Endothelial cell of umbilical vein (primary cell): ENCODE results near the gene SAMD4A. TPM values are rescaled to one million over a fixed set of nuclear protein-coding genes. Genes with fewer than 3 reads are reported as not detected.

ENCODE experiments used
- BruUV-seq: library from RNA; stranded (reverse); fragments of 400-500 nt; replicated peaks from 2 replicates; lab custom pipeline; 2021; lab: Mats Ljungman, UMichigan
- CTCF ChIA-PET: fragments of 300-600, 350-600 bp; sonication (Branson Sonifier 250); formaldehyde crosslinking; loops from one replicate; lab custom pipeline; 2021; ENCODE audit warnings: antibody characterized with exemption, inconsistent platforms; lab: Charles Lee
- POLR2A ChIA-PET: fragments of 300-600, 350-600 bp; sonication (Branson Sonifier 250); formaldehyde crosslinking; loops from one replicate; lab custom pipeline; 2021; ENCODE audit warnings: antibody characterized with exemption, inconsistent platforms; lab: Charles Lee
- DNase-seq: peaks from one replicate; pipeline ENCODE4 v3.0.0-alpha.2; 2011; ENCODE audit warnings: low read depth, low spot score
- FAIRE-seq: peaks from 2 replicates; lab custom pipeline; 2011; peaks lifted over from hg19 to GRCh38; lab: Jason Lieb, UNC
- H2AFZ ChIP-seq: 2 replicates; pipeline ENCODE4 v1.6.0; 2012; ENCODE audit warnings: low read depth, low read length, control low read depth, inconsistent platforms
- H3K27ac ChIP-seq: 2 replicates; pipeline ENCODE4 v1.5.1; 2011; ENCODE audit warnings: low read depth, mild to moderate bottlenecking, control low read depth, low read length, moderate library complexity; ENCODE audit not compliant: insufficient read depth
- H3K27me3 ChIP-seq, 2 experiments: 2 replicates each; pipeline versions ENCODE4 v1.6.0 to v1.6.1; 2011; ENCODE audit warnings: low read length in 2 of 2, mixed read lengths in 1 of 2; ENCODE audit not compliant: control insufficient read depth in 2 of 2, insufficient read depth in 2 of 2
- H3K36me3 ChIP-seq, 2 experiments: 2 replicates in 1 of 2; 3 replicates in 1 of 2; pipeline ENCODE4 v1.5.1; 2011; ENCODE audit warnings: low read length in 2 of 2, mild to moderate bottlenecking in 1 of 2, moderate library complexity in 1 of 2; ENCODE audit not compliant: control insufficient read depth in 2 of 2, insufficient read depth in 2 of 2; ENCODE audit errors: extremely low read depth in 1 of 2
- H3K4me1 ChIP-seq: 3 replicates; pipeline ENCODE4 v1.5.1; 2011; ENCODE audit warnings: mild to moderate bottlenecking, low read length; ENCODE audit not compliant: control insufficient read depth, insufficient read depth; ENCODE audit errors: extremely low read depth
- H3K4me2 ChIP-seq: 2 replicates; pipeline ENCODE4 v1.6.1; 2011; ENCODE audit warnings: low read length, control low read depth, mixed read lengths; ENCODE audit not compliant: insufficient read depth
- H3K4me3 ChIP-seq, 3 experiments: fragments of 200-600 bp in 1 of 3; sonication (generic), shearing (Covaris generic) in 1 of 3; replicated peaks in 1 of 3; 2 replicates each; pipeline ENCODE4 v1.5.1; 2011 to 2016; ENCODE audit warnings: control low read depth in 3 of 3, low read length in 3 of 3, mild to moderate bottlenecking in 2 of 3, inconsistent platforms in 1 of 3, low read depth in 1 of 3, moderate library complexity in 1 of 3; ENCODE audit not compliant: insufficient read depth in 1 of 3
- H3K79me2 ChIP-seq: 2 replicates; pipeline ENCODE4 v1.6.0; 2012; ENCODE audit warnings: low read length, inconsistent platforms; ENCODE audit not compliant: control insufficient read depth, insufficient read depth
- H3K9ac ChIP-seq: replicated peaks from 2 replicates; pipeline ENCODE3; 2011; ENCODE audit warnings: low read length, control low read depth; ENCODE audit not compliant: insufficient read depth; ENCODE audit errors: extremely low read depth
- H3K9me1 ChIP-seq: replicated peaks from 3 replicates; pipeline ENCODE4 v1.6.0; 2011; ENCODE audit warnings: mild to moderate bottlenecking, low read length; ENCODE audit not compliant: control insufficient read depth, insufficient read depth; ENCODE audit errors: extremely low read depth
- H3K9me3 ChIP-seq: replicated peaks from 2 replicates; pipeline ENCODE4 v1.5.1; 2012; ENCODE audit warnings: low read length, inconsistent platforms; ENCODE audit not compliant: control insufficient read depth, insufficient read depth
- H4K20me1 ChIP-seq: replicated peaks from 2 replicates; pipeline ENCODE3; 2011; ENCODE audit warnings: mild to moderate bottlenecking, low read length; ENCODE audit not compliant: control insufficient read depth, insufficient read depth; ENCODE audit errors: extremely low read depth
- EZH2 ChIP-seq: IDR thresholded peaks from 2 replicates; pipeline ENCODE4 v1.6.1; 2012; ENCODE audit warnings: borderline replicate concordance, low read depth, mild to moderate bottlenecking, moderate library complexity, low read length, inconsistent platforms; ENCODE audit not compliant: severe bottlenecking
- FOS ChIP-seq: IDR thresholded peaks from 2 replicates; pipeline ENCODE4 v1.6.1; 2011; ENCODE audit warnings: mild to moderate bottlenecking, low read length, moderate library complexity, borderline replicate concordance; ENCODE audit not compliant: insufficient read depth
- GATA2 ChIP-seq: IDR thresholded peaks from 2 replicates; pipeline ENCODE4 v1.7.0; 2011; ENCODE audit warnings: low read depth, mild to moderate bottlenecking, moderate library complexity, mixed read lengths, low read length; ENCODE audit not compliant: insufficient read length, insufficient read depth
- JUN ChIP-seq: IDR thresholded peaks from 2 replicates; pipeline ENCODE4 v1.6.1; 2011; ENCODE audit warnings: borderline replicate concordance, low read depth; ENCODE audit not compliant: insufficient read length, insufficient read depth
- MYC ChIP-seq: IDR thresholded peaks from one replicate; pipeline ENCODE4 v1.6.1; 2011; ENCODE audit warnings: mild to moderate bottlenecking, low read depth, low read length
- POLR2A ChIP-seq: IDR thresholded peaks from 2 replicates; pipeline ENCODE4 v1.6.1; 2012; ENCODE audit warnings: low read depth, mild to moderate bottlenecking, control low read depth, low read length
- POLR2AphosphoS5 ChIP-seq: IDR thresholded peaks from 2 replicates; pipeline ENCODE4 v1.6.1; 2012; ENCODE audit warnings: low read depth, mild to moderate bottlenecking, control low read depth, low read length, moderate library complexity; ENCODE audit not compliant: insufficient read depth
- dilution Hi-C: fragments of 300-500 bp; cut with MboI; formaldehyde crosslinking; loops from one replicate; pipeline ENCODE4 v1.15.0; 2019; ENCODE audit warnings: low sequenced_read_pairs; ENCODE audit not compliant: extremely low pct_ligation_motif_present
- intact Hi-C: fragments of 100-400 bp; cut with micrococcal nuclease; formaldehyde crosslinking; loops from one replicate; pipeline ENCODE4 v1.10.0; 2022
- polyA plus RNA-seq, 4 experiments: library from polyadenylated mRNA; depleted of rRNA in 3 of 4; stranded (reverse) in 3 of 4; unstranded in 1 of 4; fragments of >200 nt; gene quantifications; 2 replicates each; pipeline versions ENCODE4 v1.2.1 to v1.2.3, GENCODE V29; 2011 to 2012; ENCODE audit warnings: missing spikeins in 1 of 4
- total RNA-seq: library from RNA; stranded (reverse); gene quantifications from 2 replicates; pipeline ENCODE4 v1.2.3, GENCODE V29; 2021
- TF ChIP-seq, protein P1 (sequence below), 2 donors: IDR thresholded peaks; 1 replicate in 1 of 2; 2 replicates in 1 of 2; pipeline ENCODE4 v1.5.1; 2011; ENCODE audit warnings: low read length in 2 of 2, mild to moderate bottlenecking in 2 of 2, moderate library complexity in 2 of 2, control low read depth in 1 of 2, inconsistent platforms in 1 of 2, low read depth in 1 of 2; ENCODE audit not compliant: insufficient read depth in 1 of 2; ENCODE audit errors: extremely low read depth in 1 of 2
- TF ChIP-seq, protein P2 (sequence below): IDR thresholded peaks from 2 replicates; pipeline ENCODE4 v1.6.1; 2011; ENCODE audit not compliant: insufficient read depth, insufficient read length

SAMD4A gene
- total and polyA plus RNA-seq, 2 donors (not counting 3 experiments of a cell fraction or from before 2014, with no cell fraction given): 37.7 to 95.3 TPM

DNA sequence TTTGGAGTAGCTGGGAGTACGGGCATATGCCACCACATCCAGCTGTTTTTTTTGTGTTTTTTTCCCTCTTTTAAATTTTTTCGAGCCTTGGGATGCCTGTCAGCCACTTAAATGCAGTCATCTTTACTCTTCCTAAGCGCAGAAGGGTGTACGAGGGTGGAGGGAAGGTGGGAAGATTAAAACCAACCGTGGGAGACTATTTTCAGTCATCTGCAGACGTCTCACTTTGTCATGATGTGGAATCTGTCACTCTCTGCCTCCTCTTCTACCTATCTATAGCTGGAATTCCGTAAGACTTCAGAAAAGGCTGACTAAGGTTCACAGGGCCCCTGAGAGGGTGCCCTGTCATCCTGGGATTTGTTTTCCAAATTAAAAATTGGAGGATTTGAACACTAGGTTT, 105.3 kb downstream of the SAMD4A start:
- Histone ChIP-seq H3K27me3 (no peaks in the 10 kb centered on the region), H3K79me2 (peaks cover 48% of the 10 kb centered on the region), H4K20me1 (no peaks in the 10 kb centered on the region), H3K4me1 (peaks cover 15% of the 10 kb centered on the region), H3K36me3 (peaks cover 2 to 5% of the 10 kb centered on the region in 2 experiments), H3K27ac (no peak overlapping the region), H3K9ac (no peak overlapping the region), H3K4me3 (no peak overlapping the region), H3K9me3 (no peaks in the 10 kb centered on the region), H3K4me2 (no peak overlapping the region), H3K9me1 (no peaks in the 10 kb centered on the region), H2AFZ (no peak overlapping the region)
- DNase-seq: no peak
- intact Hi-C loops (no loop called here), dilution Hi-C loops (no loop called here)
- CTCF ChIA-PET: interaction anchor here (1.0 to 1.3 kb wide), 2 partner anchors 30 to 105 kb away, joined by 3 read pairs; partner anchors contain the start of gene SAMD4A
- no peak for FAIRE-seq
- no peak for TF ChIP-seq POLR2AphosphoS5
- TF ChIP-seq, protein P1, sequence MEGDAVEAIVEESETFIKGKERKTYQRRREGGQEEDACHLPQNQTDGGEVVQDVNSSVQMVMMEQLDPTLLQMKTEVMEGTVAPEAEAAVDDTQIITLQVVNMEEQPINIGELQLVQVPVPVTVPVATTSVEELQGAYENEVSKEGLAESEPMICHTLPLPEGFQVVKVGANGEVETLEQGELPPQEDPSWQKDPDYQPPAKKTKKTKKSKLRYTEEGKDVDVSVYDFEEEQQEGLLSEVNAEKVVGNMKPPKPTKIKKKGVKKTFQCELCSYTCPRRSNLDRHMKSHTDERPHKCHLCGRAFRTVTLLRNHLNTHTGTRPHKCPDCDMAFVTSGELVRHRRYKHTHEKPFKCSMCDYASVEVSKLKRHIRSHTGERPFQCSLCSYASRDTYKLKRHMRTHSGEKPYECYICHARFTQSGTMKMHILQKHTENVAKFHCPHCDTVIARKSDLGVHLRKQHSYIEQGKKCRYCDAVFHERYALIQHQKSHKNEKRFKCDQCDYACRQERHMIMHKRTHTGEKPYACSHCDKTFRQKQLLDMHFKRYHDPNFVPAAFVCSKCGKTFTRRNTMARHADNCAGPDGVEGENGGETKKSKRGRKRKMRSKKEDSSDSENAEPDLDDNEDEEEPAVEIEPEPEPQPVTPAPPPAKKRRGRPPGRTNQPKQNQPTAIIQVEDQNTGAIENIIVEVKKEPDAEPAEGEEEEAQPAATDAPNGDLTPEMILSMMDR (IDR thresholded peaks at IDR 0.05; ENCODE audit: extremely low read depth in 1 of 2, insufficient read depth in 1 of 2, low read depth in 1 of 2, low read length in 2 of 2): no peak
- POLR2A ChIA-PET: no interaction called here
- BruUV-seq: no TSS peak

DNA sequence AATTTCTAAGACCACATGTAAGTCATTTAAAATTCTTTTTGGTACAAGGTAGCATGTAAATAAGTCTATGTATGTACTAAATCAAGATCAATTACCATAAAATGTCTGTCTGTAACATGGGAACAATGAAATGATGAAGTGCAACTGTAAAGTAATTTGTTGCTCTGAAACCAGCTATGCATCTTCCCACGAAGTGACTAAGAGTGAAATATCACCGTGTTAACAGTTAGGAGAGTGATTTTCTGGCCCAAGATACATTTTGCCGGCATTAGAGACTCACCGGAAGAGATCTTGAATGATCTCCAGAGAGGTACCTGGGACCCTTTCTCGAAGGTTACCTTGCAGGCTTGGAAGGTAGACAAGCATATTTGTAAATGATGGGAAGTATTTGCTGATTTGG, 105.8 kb downstream of the SAMD4A start:
- peaks cover 2 to 5% of the 10 kb centered on the region in 2 experiments for H3K36me3 ChIP-seq
- FAIRE-seq: no peak
- no peak overlapping the region for H2AFZ ChIP-seq
- peaks cover 18% of the 10 kb centered on the region for H3K4me1 ChIP-seq
- H3K4me3 ChIP-seq: no peak overlapping the region
- no peak for TF ChIP-seq POLR2AphosphoS5
- no peak for TF ChIP-seq GATA2
- TF ChIP-seq FOS: no peak
- TF ChIP-seq, protein P2, sequence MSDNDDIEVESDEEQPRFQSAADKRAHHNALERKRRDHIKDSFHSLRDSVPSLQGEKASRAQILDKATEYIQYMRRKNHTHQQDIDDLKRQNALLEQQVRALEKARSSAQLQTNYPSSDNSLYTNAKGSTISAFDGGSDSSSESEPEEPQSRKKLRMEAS: no peak
- no peak for TF ChIP-seq MYC
- no peak for TF ChIP-seq EZH2
- TF ChIP-seq POLR2A: no peak
- no peak for TF ChIP-seq JUN
- TF ChIP-seq, protein P1 (IDR thresholded peaks at IDR 0.05; ENCODE audit: extremely low read depth in 1 of 2, insufficient read depth in 1 of 2, low read depth in 1 of 2, low read length in 2 of 2): no peak
- no peak overlapping the region for H3K4me2 ChIP-seq
- H3K9me3 ChIP-seq: no peaks in the 10 kb centered on the region
- H3K27me3 ChIP-seq: no peaks in the 10 kb centered on the region
- intact Hi-C loops: no loop called here
- DNase-seq: no peak
- ChIA-PET POLR2A (no interaction called here), CTCF (interaction anchor here (1.0 kb wide), 1 partner anchor 106 kb away, joined by 3 read pairs; the partner anchor contains the start of gene SAMD4A)
- H3K79me2 ChIP-seq: peaks cover 49% of the 10 kb centered on the region
- no peaks in the 10 kb centered on the region for H3K9me1 ChIP-seq
- H4K20me1 ChIP-seq: no peaks in the 10 kb centered on the region
- no peak overlapping the region for H3K27ac ChIP-seq
- dilution Hi-C loops: no loop called here
- no peak overlapping the region for H3K9ac ChIP-seq
- BruUV-seq: no TSS peak
